ENCODE measurements around the gene GAN.

The GAN gene

GRCh38 chr16:81357711-81358260 is 43.0 kb downstream of the GAN start:
- no peak for DNase-seq (ENCODE audit: low read depth in 2 of 2)

GRCh38 chr16:81358860-81359259 is 44.1 kb downstream of the GAN start:
- DNase-seq (ENCODE audit: low read depth in 2 of 2): no peak

GRCh38 chr16:81360135-81360534 is 45.4 kb downstream of the GAN start:
- DNase-seq (ENCODE audit: low read depth in 2 of 2): no peak

GRCh38 chr16:81365731-81366130 is 51.0 kb downstream of the GAN start:
- DNase-seq (ENCODE audit: low read depth in 2 of 2): no peak

GRCh38 chr16:81366316-81366932 is 51.7 kb downstream of the GAN start:
- DNase-seq (ENCODE audit: low read depth in 2 of 2): no peak

- no peak for DNase-seq (ENCODE audit: low read depth in 2 of 2)
Measured at GRCh38 chr16:81367821-81368220, 53.1 kb downstream of the GAN start.

GRCh38 chr16:81369888-81370504 is 55.2 kb downstream of the GAN start:
- DNase-seq (ENCODE audit: low read depth in 2 of 2): no peak

GRCh38 chr16:81371106-81371505 is 56.3 kb downstream of the GAN start:
- DNase-seq (ENCODE audit: low read depth in 2 of 2): no peak

- no peak for DNase-seq (ENCODE audit: low read depth in 2 of 2)
Measured at GRCh38 chr16:81374550-81374949, 59.8 kb downstream of the GAN start.

- peak; percentile 6 to 8 for DNase-seq (ENCODE audit: low read depth in 2 of 2)
Measured at GRCh38 chr16:81376880-81377279, 62.1 kb downstream of the GAN start.

- no peak for DNase-seq (ENCODE audit: low read depth in 2 of 2)
Measured at GRCh38 chr16:81378049-81378448, 63.3 kb downstream of the GAN start.

- no peak for DNase-seq (ENCODE audit: low read depth in 2 of 2)
Measured at GRCh38 chr16:81380932-81381331, 66.2 kb downstream of the GAN start.

- no peak for DNase-seq (ENCODE audit: low read depth in 2 of 2)
Measured at GRCh38 chr16:81384006-81384405, 69.2 kb downstream of the GAN start.

- DNase-seq (ENCODE audit: low read depth in 2 of 2): no peak
Measured at GRCh38 chr16:81385031-81385756, 70.4 kb downstream of the GAN start.

GRCh38 chr16:81388357-81388756 is 73.6 kb downstream of the GAN start:
- no peak for DNase-seq (ENCODE audit: low read depth in 2 of 2)

- no peak for DNase-seq (ENCODE audit: low read depth in 2 of 2)
Measured at GRCh38 chr16:81390840-81391239, 76.1 kb downstream of the GAN start.

GRCh38 chr16:81392011-81392410 is 77.2 kb downstream of the GAN start:
- no peak for DNase-seq (ENCODE audit: low read depth in 2 of 2)

- DNase-seq (ENCODE audit: low read depth in 2 of 2): no peak
Measured at GRCh38 chr16:81394416-81394815, 79.7 kb downstream of the GAN start.

GRCh38 chr16:81394966-81395655 is 80.3 kb downstream of the GAN start:
- DNase-seq (ENCODE audit: low read depth in 2 of 2): no peak

- DNase-seq (ENCODE audit: low read depth in 2 of 2): no peak
Measured at GRCh38 chr16:81397058-81397878, 82.5 kb downstream of the GAN start.

- DNase-seq (ENCODE audit: low read depth in 2 of 2): no peak
Measured at GRCh38 chr16:81397879-81398520, 83.2 kb downstream of the GAN start.

Data from stimulated activated CD8-positive, alpha-beta memory T cell treated with anti-CD3 and anti-CD28 coated beads, Interleukin-7, amount 100 ng/mL, for 4 hours (primary cell).